Caco-2 (cell line): ENCODE results near the gene TM9SF4. TPM values are rescaled to one million over a fixed set of nuclear protein-coding genes. Genes with fewer than 3 reads are reported as not detected.

ENCODE experiments used
- BruUV-seq: library from RNA; stranded (reverse); fragments of 400-500 nt; replicated peaks from 2 replicates; lab custom pipeline; 2021; lab: Mats Ljungman, UMichigan
- CTCF ChIA-PET: fragments of 300-600 bp; sonication (Branson Sonifier 250); formaldehyde crosslinking; loops from one replicate; lab custom pipeline; 2022; ENCODE audit warnings: antibody characterized with exemption; lab: Charles Lee
- POLR2A ChIA-PET: fragments of 300-600 bp; sonication (Branson Sonifier 250); formaldehyde crosslinking; loops from one replicate; lab custom pipeline; 2022; ENCODE audit warnings: antibody characterized with exemption; lab: Charles Lee
- DNase-seq, 2 experiments: peaks; one replicate each; pipeline versions ENCODE4 v3.0.0 to v3.0.0-alpha.2; 2020 to 2022
- H3K27me3 ChIP-seq: replicated peaks from 2 replicates; pipeline ENCODE4 v1.6.0; 2011; ENCODE audit warnings: low read length; ENCODE audit not compliant: control insufficient read depth, insufficient read depth
- H3K36me3 ChIP-seq: 2 replicates; pipeline ENCODE4 v1.5.1; 2011; ENCODE audit warnings: low read length; ENCODE audit not compliant: control insufficient read depth, insufficient read depth
- H3K4me1 ChIP-seq: fragments of 250-450 bp; sonication (Bioruptor Pico); 2 replicates; pipeline ENCODE4 v1.5.1; 2020; ENCODE audit warnings: mild to moderate bottlenecking
- H3K4me3 ChIP-seq: 2 replicates; pipeline ENCODE4 v1.5.1; 2011; ENCODE audit warnings: low read depth, mild to moderate bottlenecking, control low read depth, low read length
- H3K9me3 ChIP-seq: fragments of 250-450 bp; sonication (Bioruptor Pico); 2 replicates; pipeline ENCODE4 v1.5.1; 2020; ENCODE audit warnings: mild to moderate bottlenecking, moderate library complexity
- H3K27ac Mint-ChIP-seq: one replicate; pipeline ENCODE4 v1.8.0; 2022; ENCODE audit warnings: mixed read lengths; ENCODE audit not compliant: unreplicated experiment
- H3K27me3 Mint-ChIP-seq: one replicate; pipeline ENCODE4 v1.8.0; 2022; ENCODE audit warnings: mixed read lengths; ENCODE audit not compliant: insufficient read depth, unreplicated experiment
- H3K36me3 Mint-ChIP-seq: one replicate; pipeline ENCODE4 v1.8.0; 2022; ENCODE audit warnings: mild to moderate bottlenecking, mixed read lengths; ENCODE audit not compliant: insufficient read depth, unreplicated experiment
- H3K4me1 Mint-ChIP-seq: one replicate; pipeline ENCODE4 v1.8.0; 2022; ENCODE audit warnings: low read depth, mixed read lengths; ENCODE audit not compliant: unreplicated experiment
- H3K4me3 Mint-ChIP-seq: one replicate; pipeline ENCODE4 v1.8.0; 2022; ENCODE audit warnings: mild to moderate bottlenecking, moderate library complexity, mixed read lengths; ENCODE audit not compliant: unreplicated experiment
- H3K9me3 Mint-ChIP-seq: one replicate; pipeline ENCODE4 v1.8.0; 2022; ENCODE audit warnings: mixed read lengths; ENCODE audit not compliant: unreplicated experiment
- CTCF ChIP-seq, 2 experiments: fragments of 200-600 bp in 1 of 2; IDR thresholded peaks; 1 replicate in 1 of 2; 2 replicates in 1 of 2; pipeline versions ENCODE4 v1.5.1 to v1.8.0; 2011 to 2022; ENCODE audit warnings: antibody characterized with exemption in 1 of 2, control low read depth in 1 of 2, inconsistent platforms in 1 of 2, low read depth in 1 of 2, low read length in 1 of 2, mild to moderate bottlenecking in 1 of 2, moderate library complexity in 1 of 2; ENCODE audit not compliant: insufficient read depth in 1 of 2, severe bottlenecking in 1 of 2, unreplicated experiment in 1 of 2
- intact Hi-C: fragments of 100-400 bp; cut with micrococcal nuclease; formaldehyde crosslinking; loops from one replicate; pipeline ENCODE4 v1.10.0; 2022; ENCODE audit not compliant: unreplicated experiment
- total RNA-seq: library from RNA; stranded (reverse); gene quantifications from 2 replicates; pipeline ENCODE4 v1.2.3, GENCODE V29; 2022

The TM9SF4 gene
- total RNA-seq, 1 experiment from 2014 or later = 138 TPM

DNA sequence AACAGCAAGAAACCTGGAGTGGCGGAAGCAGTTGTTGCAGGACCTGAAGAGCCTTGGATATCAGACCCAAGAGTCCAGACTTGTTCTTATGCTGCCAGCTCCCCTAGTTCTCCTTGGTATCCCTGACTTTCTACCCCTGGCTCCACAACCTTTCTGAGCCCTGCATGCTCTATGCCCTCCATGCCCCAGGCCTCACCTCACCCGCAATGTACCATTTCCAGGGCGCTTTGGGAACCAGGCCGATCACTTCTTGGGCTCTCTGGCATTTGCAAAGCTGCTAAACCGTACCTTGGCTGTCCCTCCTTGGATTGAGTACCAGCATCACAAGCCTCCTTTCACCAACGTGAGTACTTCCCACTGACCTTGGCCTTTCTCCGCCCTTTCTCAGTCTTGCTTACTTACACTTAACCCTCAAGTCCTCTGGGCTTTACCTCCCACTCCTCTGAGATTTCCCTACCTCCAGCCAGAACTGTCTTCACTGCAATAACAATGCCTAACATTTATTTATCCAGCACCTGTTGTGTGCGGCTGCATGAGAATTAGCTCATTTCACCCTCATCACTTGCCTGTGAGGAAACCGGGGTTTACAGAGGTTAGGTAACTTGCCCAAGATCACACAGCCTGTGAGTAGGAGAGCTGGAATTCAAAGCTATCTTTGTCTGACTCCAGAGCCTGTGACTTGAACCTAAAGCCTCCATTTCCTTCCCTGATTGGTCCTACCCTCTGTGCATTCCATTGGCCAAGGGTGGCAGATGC lies 100.5 kb downstream of the TM9SF4 start:
- peaks cover 49% of the 10 kb centered on the region for H3K4me1 Mint-ChIP-seq
- ChIA-PET POLR2A (interaction anchor here (0.7 kb wide), 1 partner anchor 17 kb away, joined by 3 read pairs; no protein-coding TSS in a partner anchor), CTCF (no interaction called here)
- no peak for DNase-seq
- H3K36me3 Mint-ChIP-seq = peaks cover 88% of the 10 kb centered on the region
- no peak for TF ChIP-seq CTCF (IDR thresholded peaks at IDR 0.05; ENCODE audit: insufficient read depth in 1 of 2, low read depth in 1 of 2, low read length in 1 of 2, severe bottlenecking in 1 of 2, unreplicated experiment in 1 of 2)
- H3K36me3 ChIP-seq = 0 out of 2 replicates have a peak, but pooled peaks cover 4% of the 10 kb centered on the region
- H3K4me3 Mint-ChIP-seq = peak overlapping the region; percentile 92
- peak overlapping the region; percentile 59 for H3K27ac Mint-ChIP-seq
- H3K27me3 Mint-ChIP-seq = no peaks in the 10 kb centered on the region
- H3K27me3 ChIP-seq = no peaks in the 10 kb centered on the region
- H3K4me1 ChIP-seq = peaks cover 30% of the 10 kb centered on the region
- no peak overlapping the region for H3K4me3 ChIP-seq
- BruUV-seq = no TSS peak
- no peaks in the 10 kb centered on the region for H3K9me3 ChIP-seq
- H3K9me3 Mint-ChIP-seq = no peaks in the 10 kb centered on the region
- intact Hi-C loops = loop anchor here (5.0 kb wide), 1 partner anchor 117 kb away; no protein-coding TSS in a partner anchor

GRCh38 chr20:32213870-32214269 lies 104.4 kb downstream of the TM9SF4 start:
- no peak overlapping the region for H3K27ac Mint-ChIP-seq
- intact Hi-C loops = no loop called here
- Histone ChIP-seq H3K4me3 (no peak overlapping the region), H3K4me1 (peaks cover 16% of the 10 kb centered on the region), H3K36me3 (peaks cover 18% of the 10 kb centered on the region), H3K9me3 (no peaks in the 10 kb centered on the region), H3K27me3 (no peaks in the 10 kb centered on the region)
- no peak overlapping the region for H3K4me3 Mint-ChIP-seq
- ChIA-PET CTCF (no interaction called here), POLR2A (interaction anchor here (0.5 kb wide), 1 partner anchor 52 kb away, joined by 3 read pairs; no protein-coding TSS in a partner anchor)
- no peak for DNase-seq
- TF ChIP-seq CTCF (IDR thresholded peaks at IDR 0.05; ENCODE audit: insufficient read depth in 1 of 2, low read depth in 1 of 2, low read length in 1 of 2, severe bottlenecking in 1 of 2, unreplicated experiment in 1 of 2) = no peak
- H3K4me1 Mint-ChIP-seq = peaks cover 35% of the 10 kb centered on the region
- BruUV-seq = no TSS peak
- no peaks in the 10 kb centered on the region for H3K27me3 Mint-ChIP-seq
- H3K36me3 Mint-ChIP-seq = peaks cover 89% of the 10 kb centered on the region
- no peaks in the 10 kb centered on the region for H3K9me3 Mint-ChIP-seq

GRCh38 chr20:32215147-32215546 lies 105.6 kb downstream of the TM9SF4 start:
- H3K4me3 ChIP-seq = no peak overlapping the region
- ChIA-PET CTCF (no interaction called here), POLR2A (no interaction called here)
- no peaks in the 10 kb centered on the region for H3K9me3 Mint-ChIP-seq
- intact Hi-C loops = no loop called here
- H3K36me3 Mint-ChIP-seq = peaks cover 88% of the 10 kb centered on the region
- BruUV-seq = no TSS peak
- no peak overlapping the region for H3K4me3 Mint-ChIP-seq
- TF ChIP-seq CTCF (IDR thresholded peaks at IDR 0.05; ENCODE audit: insufficient read depth in 1 of 2, low read depth in 1 of 2, low read length in 1 of 2, severe bottlenecking in 1 of 2, unreplicated experiment in 1 of 2) = no peak
- no peak overlapping the region for H3K27ac Mint-ChIP-seq
- no peak for DNase-seq
- no peaks in the 10 kb centered on the region for H3K27me3 ChIP-seq
- H3K27me3 Mint-ChIP-seq = no peaks in the 10 kb centered on the region
- peaks cover 19% of the 10 kb centered on the region for H3K36me3 ChIP-seq
- H3K4me1 ChIP-seq = peaks cover 11% of the 10 kb centered on the region
- peaks cover 22% of the 10 kb centered on the region for H3K4me1 Mint-ChIP-seq
- H3K9me3 ChIP-seq = no peaks in the 10 kb centered on the region
